ENCODE data around the gene SOD1.

- TF ChIP-seq POLR2AphosphoS5 (IDR thresholded peaks at IDR 0.05; ENCODE audit: low read depth, low read length): no peak
- no peak for TF ChIP-seq POLR2A (IDR thresholded peaks at IDR 0.05; ENCODE audit: low read depth, low read length)
- no peak for TF ChIP-seq TAF1 (IDR thresholded peaks at IDR 0.05; ENCODE audit: low read depth, low read length)
These were observed 55.4 kb downstream of the SOD1 start for GRCh38 chr21:31714741-31715365.
